HG02763 (cell line): ENCODE data around the gene CYP4Z1.
"Not testable (repeated sequence)": the region's sequence is repeated elsewhere in the genome, so short reads cannot be mapped to it uniquely, and the experiment has no call there.

ENCODE experiments used
- ATAC-seq: cut with Tn5 transposase; IDR thresholded peaks from one replicate; pipeline ENCODE4 v1.9.1; 2021; ENCODE audit warnings: mild to moderate bottlenecking, moderate library complexity; ENCODE audit not compliant: unreplicated experiment

The CYP4Z1 gene

GRCh38 chr1:47128221-47128620 lies 61.2 kb downstream of the CYP4Z1 start:
- no peak for ATAC-seq

- ATAC-seq = not testable (repeated sequence)
These were observed 61.8 kb downstream of the CYP4Z1 start for GRCh38 chr1:47128854-47129253.

- not testable (repeated sequence) for ATAC-seq
These were observed 62.6 kb downstream of the CYP4Z1 start for GRCh38 chr1:47129489-47130230.

GRCh38 chr1:47132665-47133064 lies 65.6 kb downstream of the CYP4Z1 start:
- not testable (repeated sequence) for ATAC-seq

GRCh38 chr1:47137198-47137597 lies 70.2 kb downstream of the CYP4Z1 start, which contains the start of gene CYP4A22:
CYP4A22 (plus strand) TSS chr1:47137441; CDS start chr1:47137486, 45 bp downstream.
- ATAC-seq = no peak

- ATAC-seq = no peak
These were observed 71.0 kb downstream of the CYP4Z1 start for GRCh38 chr1:47137925-47138615.

- not testable (repeated sequence) for ATAC-seq
These were observed 73.3 kb downstream of the CYP4Z1 start for GRCh38 chr1:47140358-47140757.

- ATAC-seq = not testable (repeated sequence)
These were observed 76.6 kb downstream of the CYP4Z1 start for GRCh38 chr1:47143654-47144053.

GRCh38 chr1:47146495-47146894 lies 79.5 kb downstream of the CYP4Z1 start:
- not testable (repeated sequence) for ATAC-seq

- no peak for ATAC-seq
These were observed 80.2 kb downstream of the CYP4Z1 start for GRCh38 chr1:47147047-47147785.

- ATAC-seq = not testable (repeated sequence)
These were observed 82.1 kb downstream of the CYP4Z1 start for GRCh38 chr1:47149162-47149561.

- ATAC-seq = not testable (repeated sequence)
These were observed 89.4 kb downstream of the CYP4Z1 start for GRCh38 chr1:47156457-47156856.

- not testable (repeated sequence) for ATAC-seq
These were observed 90.9 kb downstream of the CYP4Z1 start for GRCh38 chr1:47157957-47158356.

- no peak for ATAC-seq
These were observed 93.7 kb downstream of the CYP4Z1 start for GRCh38 chr1:47160716-47161115.

- ATAC-seq = no peak
These were observed 94.4 kb downstream of the CYP4Z1 start for GRCh38 chr1:47161298-47162040.

GRCh38 chr1:47164552-47164951 lies 97.5 kb downstream of the CYP4Z1 start:
- ATAC-seq = no peak
